Glomerular endothelial cell (primary cell): ENCODE data around the gene C3. TPM values are rescaled to one million over a fixed set of nuclear protein-coding genes. Genes with fewer than 3 reads are reported as not detected.
"Not testable (repeated sequence)": the region's sequence is repeated elsewhere in the genome, so short reads cannot be mapped to it uniquely, and the experiment has no call there.

Experiments used
- DNase-seq: peaks from one replicate; pipeline ENCODE4 v3.0.0-alpha.2; 2011; ENCODE audit warnings: low read depth, low spot score; ENCODE audit errors: extremely low read depth
- total RNA-seq: library from RNA; depleted of rRNA; stranded (reverse); fragments of >200 nt; gene quantifications from 2 replicates; pipeline ENCODE4 v1.2.3, GENCODE V29; 2015

The C3 gene
- total RNA-seq, 1 donor from 2014 or later: 1.5 TPM

GRCh38 chr19:6713773-6714692 is 6.4 kb downstream of the C3 start:
- no peak for DNase-seq

DNA sequence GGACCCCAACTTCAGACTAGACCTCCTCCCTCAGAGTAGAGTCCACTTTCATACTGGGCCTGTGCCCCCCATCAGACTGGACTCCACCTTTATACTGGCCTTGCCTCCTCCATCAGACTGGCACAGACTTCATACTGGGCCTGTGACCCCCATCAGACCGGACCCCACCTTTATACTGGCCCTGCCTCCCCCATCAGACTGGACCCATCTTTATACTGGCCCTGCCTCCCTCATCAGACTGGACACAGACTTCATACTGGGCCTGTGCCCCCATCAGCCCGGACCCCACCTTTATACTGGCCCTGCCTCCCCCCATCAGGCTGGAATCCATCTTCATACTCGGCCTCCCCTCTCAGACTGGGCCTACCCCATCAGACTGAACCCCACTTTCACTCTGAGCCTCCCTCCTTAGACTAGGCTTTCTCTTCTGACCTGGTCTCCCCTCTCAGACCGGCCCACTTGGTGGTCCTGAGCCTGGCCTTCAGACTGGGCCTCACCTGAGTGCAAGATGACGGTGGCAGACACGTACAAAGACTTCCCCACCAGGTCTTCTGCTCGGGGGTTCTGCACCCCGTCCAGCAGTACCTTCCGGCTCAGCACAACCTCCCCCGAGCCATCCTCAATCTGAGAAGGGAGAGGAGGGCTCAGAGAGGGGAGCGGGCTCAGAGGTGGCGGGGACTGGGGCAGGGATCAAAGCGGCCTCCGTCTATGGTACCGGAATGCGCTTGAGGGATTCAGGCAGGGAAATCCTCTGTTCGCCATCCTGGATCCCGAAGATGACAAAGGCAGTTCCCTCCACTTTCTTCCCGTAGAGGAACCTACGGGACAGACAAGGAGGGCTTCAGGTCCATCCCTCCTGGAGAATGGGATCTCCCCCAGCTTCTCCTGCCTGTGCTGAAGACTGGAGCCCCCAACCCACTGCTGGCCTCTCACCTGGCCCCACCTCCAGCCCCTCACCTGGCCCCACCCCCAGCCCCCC is 7.5 kb downstream of the C3 start:
- no peak for DNase-seq

DNA sequence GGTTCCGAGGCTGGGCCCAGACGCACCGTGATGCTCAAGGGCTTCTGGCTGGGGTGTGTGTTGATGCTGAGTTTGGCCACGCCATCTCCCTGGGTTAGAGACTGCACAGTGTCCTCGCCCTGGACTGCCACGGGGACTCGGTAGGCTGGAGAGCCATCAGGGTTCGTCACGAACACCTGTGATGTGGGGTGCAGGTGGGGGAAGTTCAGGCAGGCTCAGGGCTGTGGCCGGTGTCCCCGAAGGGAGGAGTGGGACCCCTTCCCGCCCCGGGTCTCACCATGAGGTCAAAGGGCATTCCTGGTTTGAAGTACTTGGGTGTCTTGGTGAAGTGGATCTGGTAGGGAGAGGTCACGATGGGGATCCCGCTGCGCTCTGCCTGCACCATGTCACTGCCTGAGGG is 8.2 kb downstream of the C3 start:
- no peak for DNase-seq

- no peak for DNase-seq
Measured at GRCh38 chr19:6711605-6712004, 8.8 kb downstream of the C3 start.

GRCh38 chr19:6711078-6711361 is 9.4 kb downstream of the C3 start:
- DNase-seq: no peak

DNA sequence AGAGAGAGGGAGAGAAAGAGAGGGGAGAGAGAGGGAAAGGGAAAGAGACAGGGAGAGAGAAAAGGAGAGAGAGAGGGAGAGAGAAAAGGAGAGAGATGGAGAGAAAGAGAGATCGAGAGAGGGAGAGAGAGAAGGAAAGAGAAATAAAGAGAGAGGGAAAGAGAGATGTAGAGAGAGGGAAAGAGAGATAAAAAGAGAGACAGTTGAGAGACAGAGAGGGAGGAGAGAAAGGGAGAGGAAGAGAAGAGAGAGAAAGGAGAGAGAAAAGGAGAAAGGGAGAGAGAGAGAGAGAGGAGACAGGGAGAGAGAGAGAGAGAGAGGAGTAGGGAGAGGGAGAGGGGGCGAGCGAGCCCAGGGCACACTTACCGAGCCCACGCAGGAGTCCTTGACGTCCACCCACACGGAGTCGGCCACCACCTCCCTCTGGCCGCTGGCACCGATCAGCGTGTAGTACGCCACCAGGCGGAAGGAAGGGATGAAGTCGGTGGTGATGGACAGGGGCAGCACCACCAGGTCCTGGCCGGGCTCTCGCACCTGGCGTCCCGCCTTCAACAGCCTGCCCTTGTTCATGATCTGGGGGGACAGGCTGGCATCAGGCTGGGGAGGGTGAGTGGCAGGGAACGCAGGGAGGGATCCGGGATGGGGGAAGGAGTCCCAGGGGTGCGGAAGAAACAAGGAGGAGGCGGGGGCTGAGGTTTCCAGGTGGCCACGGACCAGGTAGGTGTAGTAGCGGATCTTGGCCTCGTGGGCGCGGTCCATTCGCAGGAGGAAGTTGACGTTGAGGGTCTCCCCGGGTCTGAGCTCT is 10.0 kb downstream of the C3 start:
- DNase-seq: no peak

- no peak for DNase-seq
Measured at GRCh38 chr19:6709549-6709948, 10.9 kb downstream of the C3 start.

GRCh38 chr19:6708913-6709312 is 11.5 kb downstream of the C3 start:
- not testable (repeated sequence) for DNase-seq

- no peak for DNase-seq
Measured at GRCh38 chr19:6708346-6708745, 12.1 kb downstream of the C3 start.

GRCh38 chr19:6707658-6708018 is 12.8 kb downstream of the C3 start:
- no peak for DNase-seq

DNA sequence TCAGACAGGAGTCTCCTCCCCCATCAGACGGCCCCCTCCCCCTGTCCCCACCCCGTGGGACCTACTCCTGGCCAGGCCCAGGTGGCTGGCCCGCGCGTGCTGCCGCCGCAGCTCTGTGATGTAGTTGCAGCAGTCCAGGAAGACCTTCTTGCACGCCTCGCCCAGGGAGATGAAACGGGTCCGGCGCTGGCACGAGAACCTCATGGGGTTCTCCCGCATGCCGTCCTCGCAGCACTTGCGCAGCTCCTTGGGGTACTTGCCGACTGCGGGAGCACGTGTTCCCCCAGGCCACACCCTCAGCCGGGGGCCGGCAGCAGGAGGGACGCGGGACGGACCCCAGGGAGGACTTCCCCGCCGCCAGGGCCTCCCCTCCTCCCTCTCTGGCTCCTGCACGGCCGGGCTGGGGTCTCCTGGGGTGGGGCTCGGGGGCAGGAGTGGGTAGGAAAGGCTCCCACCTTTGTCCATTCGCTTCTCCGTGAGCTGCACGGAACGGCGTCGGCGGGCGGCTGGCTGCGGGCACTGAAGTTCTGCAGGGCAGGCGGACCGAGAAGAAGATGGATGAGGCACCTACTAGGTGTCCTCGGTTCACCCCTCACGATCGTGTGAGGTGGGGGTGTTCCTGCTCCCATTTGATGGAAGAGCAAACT is 13.3 kb downstream of the C3 start:
- DNase-seq: no peak

GRCh38 chr19:6706633-6706958 is 13.9 kb downstream of the C3 start:
- no peak for DNase-seq

GRCh38 chr19:6705931-6706632 is 14.4 kb downstream of the C3 start:
- no peak for DNase-seq

DNA sequence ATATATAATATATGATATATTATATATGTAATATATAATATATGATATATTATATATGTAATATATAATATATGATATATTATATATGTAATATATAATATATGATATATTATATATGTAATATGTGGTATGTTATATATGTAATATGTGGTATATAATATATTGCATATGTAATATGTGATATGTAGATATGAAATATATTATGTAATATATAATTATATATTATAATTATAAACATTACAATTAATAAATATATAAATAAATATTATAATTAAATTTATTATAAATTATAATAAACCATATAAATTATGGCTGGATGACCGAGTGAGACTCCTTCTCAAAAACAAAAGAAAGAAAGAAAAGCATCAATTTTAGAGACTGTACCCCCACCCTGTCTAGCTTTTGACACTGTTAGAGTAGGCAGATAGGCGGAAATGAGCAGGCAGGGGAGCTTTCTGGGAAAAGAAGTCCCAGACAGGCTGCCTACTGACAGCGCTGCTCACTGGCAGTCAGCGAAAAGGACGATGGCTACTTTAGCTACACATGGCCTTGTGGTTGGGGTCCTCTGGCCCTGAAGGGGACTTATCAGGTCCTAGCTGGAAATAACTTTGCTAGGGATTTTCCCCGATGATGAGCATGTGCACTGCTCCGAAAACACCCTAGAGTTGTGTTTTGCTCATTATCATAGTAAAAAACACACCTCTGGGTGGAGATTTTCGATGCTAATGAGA is 19.7 kb downstream of the C3 start:
- no peak for DNase-seq

DNA sequence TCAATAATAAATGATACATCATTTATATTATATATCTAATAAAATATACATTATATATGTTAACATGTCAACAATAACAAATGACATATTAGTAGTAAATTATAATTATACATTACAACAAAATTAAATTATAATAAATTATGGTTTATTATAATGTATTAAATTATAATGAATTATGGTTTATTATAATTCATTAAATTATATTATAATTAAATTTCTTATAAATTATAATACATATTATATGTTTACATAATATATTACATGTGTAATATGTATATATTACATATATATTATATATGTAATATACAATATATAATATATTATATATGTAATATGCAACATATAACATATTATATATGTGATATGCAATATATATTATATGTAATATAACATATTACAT is 20.5 kb downstream of the C3 start:
- DNase-seq: no peak

DNA sequence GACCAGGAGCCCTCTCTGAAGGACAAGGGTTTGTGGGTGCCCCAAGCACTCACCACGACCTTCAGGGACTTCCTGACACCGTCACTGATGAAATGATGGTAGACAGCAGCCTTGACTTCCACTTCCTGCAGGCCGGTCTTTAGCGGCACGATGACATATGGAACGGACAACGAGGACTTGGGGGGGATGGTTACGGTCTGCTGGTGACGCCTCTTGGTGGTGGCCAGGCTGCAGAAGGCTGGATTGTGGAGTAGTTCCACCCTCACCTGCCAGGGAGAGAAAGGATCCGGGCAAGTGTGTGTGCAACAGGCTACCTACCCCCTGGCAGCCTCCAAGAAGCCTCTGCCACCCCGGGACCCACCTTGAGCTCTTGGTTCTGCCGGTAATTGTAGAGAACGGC is 23.2 kb downstream of the C3 start:
- no peak for DNase-seq

DNA sequence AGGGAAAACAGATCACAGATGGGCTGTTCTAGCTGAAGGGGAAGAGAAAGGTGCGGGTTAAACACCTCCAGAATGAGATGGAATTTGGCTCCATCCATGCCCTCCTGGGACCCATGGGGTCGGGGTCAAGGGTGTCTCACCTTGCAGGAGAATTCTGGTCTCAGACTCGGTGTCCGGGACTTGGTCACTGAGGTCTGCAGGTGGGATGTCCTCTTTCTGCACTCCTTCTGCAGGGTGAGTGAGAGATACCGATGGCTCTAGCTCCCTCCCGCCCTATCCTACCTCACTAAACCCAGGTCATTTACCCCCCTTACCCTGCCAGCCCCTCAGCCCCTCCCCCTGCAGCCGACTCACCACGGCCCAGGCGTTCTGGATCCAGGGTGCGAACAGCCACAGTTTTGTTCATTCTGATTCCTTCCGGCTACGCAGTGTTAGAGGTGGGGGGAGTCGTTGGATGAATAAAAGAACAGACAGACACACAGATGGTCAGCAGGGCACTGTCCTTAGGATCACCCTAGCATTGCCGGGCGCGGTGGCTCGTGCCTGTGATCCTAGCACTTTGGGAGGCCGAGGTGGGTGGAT is 24.1 kb downstream of the C3 start:
- DNase-seq: no peak

DNA sequence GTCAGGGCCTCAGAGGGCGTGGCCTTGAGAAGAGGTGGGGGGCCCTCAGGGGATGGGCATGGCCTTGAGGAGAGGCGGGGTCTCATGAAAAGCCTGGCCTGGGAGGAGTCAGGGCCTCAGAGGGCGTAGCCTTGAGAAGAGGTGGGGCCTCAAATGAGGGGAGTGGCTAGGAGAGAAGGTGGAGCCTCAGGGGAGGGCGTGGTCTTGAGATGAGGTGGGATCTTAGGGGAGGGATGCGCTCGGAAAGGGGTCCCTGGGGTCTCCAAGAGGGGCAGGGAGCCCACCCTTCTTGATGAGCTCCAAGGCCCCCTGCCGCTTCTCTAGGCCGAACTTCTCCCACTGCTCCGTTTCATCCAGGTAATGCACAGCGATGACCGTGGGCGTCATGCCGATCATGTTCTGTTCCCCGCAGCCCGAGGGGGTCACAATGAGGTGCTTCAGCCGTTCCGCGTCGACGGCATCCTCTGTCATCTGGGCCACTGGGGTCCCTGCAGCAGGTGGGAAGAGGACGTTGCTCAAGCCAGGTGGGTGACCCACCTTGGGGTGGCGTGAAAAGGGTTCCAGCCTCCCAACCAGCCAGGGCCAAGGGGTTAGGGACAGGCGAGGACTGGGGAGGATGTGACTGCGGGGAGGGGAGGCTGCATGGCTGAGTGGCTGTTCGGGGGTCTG is 26.2 kb downstream of the C3 start:
- DNase-seq: no peak

GRCh38 chr19:6693681-6694080 is 26.8 kb downstream of the C3 start:
- no peak for DNase-seq
